Spleen (tissue), 7 donors: Measurements from ENCODE around the gene BATF2.

Experiments
- CTCF ChIP-seq, 11 experiments: fragments of 200-600 bp in 7 of 11; fragments of 450-650 bp in 4 of 11; sonication (generic) in 4 of 11; IDR thresholded peaks in 8 of 11; conservative IDR thresholded peaks in 3 of 11; 1 replicate in 7 of 11; 2 replicates in 4 of 11; pipeline versions ENCODE4 v1.4.0 to v1.8.0; 2016 to 2021; ENCODE audit warnings: antibody characterized with exemption in 11 of 11, inconsistent platforms in 4 of 11, mild to moderate bottlenecking in 1 of 11
- POLR2A ChIP-seq, 3 donors: fragments of 450-650 bp; IDR thresholded peaks; one replicate each; pipeline ENCODE4 v1.5.1; 2017; ENCODE audit warnings: antibody characterized with exemption in 3 of 3, mild to moderate bottlenecking in 1 of 3
- POLR2AphosphoS5 ChIP-seq, 3 donors: sonication (generic); formaldehyde crosslinking; IDR thresholded peaks; one replicate each; pipeline ENCODE4 v1.5.1; 2017; ENCODE audit warnings: antibody characterized with exemption in 3 of 3
- donor health status: DM: no; HTN: no; CAD: no; lungs with moderate emphysema.
- donor health status: DM: no; HTN: no; CAD: no.
- donor health status: DM: no; HTN: no; CAD: no.

GRCh38 chr11:64996710-64997380, at the start of gene BATF2:
- TF ChIP-seq POLR2A (IDR thresholded peaks at IDR 0.05) (peak in 1 of 3 donors; percentile 83), CTCF (IDR thresholded peaks at IDR 0.05 in 8 of 11, conservative IDR thresholded peaks at IDR 0.05 in 3 of 11) (peak; percentile 9 to 77 (median 60)), POLR2AphosphoS5 (IDR thresholded peaks at IDR 0.05) (peak; percentile 71 to 92 (median 80))
